Endometrial microvascular endothelial cells (primary cell): ENCODE data around the gene CNFN. TPM values are rescaled to one million over a fixed set of nuclear protein-coding genes. Genes with fewer than 3 reads are reported as not detected.

Experiments
- in situ Hi-C: cut with HindIII; loops from 2 replicates; pipeline ENCODE4 v1.10.0; 2017; ENCODE audit warnings: low sequenced_read_pairs, low pct_unique_long_range_greater_than_20kb; ENCODE audit errors: inconsistent ontology term
- total RNA-seq: library from RNA; depleted of rRNA; stranded (reverse); fragments of >200 nt; gene quantifications from one replicate; pipeline ENCODE4 v1.2.3, GENCODE V29; 2015; ENCODE audit errors: inconsistent ontology term

The CNFN gene
- total RNA-seq, 1 donor from 2014 or later, result not detected

DNA sequence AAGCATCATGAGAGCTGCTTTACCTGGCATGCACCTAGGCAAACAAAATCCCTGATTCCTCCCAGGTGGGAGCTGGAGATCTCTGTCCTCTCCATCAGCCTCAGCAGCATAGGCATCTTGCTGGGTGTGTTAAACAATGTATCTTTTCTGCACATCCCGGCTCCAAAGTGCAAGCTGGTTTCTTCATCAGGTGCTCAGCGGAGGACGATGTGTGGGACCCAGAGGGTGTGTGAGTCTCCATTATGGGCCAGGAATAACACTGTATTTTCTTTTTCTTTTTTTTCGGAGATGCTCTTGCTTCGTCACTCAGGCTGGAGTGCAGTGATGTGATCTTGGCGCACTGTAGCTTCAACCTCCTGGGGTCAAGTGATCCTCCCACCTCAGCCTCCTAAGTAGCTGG is 9.9 kb downstream of the CNFN start:
- in situ Hi-C loops, result no loop called here

GRCh38 chr19:42378225-42379215 is 11.6 kb downstream of the CNFN start:
- in situ Hi-C loops, result no loop called here

DNA sequence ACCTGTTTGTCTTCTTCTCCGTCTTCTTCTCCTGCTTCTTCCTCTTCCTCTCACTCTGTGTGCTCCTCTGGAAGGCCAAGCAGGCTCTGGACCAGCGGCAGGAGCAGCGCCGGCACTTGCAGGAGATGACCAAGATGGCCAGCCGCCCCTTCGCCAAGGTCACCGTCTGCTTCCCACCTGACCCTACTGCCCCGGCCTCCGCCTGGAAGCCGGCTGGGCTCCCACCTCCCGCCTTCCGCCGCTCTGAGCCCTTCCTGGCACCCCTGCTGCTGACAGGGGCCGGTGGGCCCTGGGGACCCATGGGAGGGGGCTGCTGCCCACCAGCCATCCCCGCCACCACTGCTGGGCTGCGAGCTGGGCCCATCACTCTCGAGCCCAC is 13.9 kb downstream of the CNFN start:
- in situ Hi-C loops, result no loop called here

GRCh38 chr19:42375415-42376176 is 14.5 kb downstream of the CNFN start:
- in situ Hi-C loops, result no loop called here

GRCh38 chr19:42374826-42375376 is 15.2 kb downstream of the CNFN start:
- in situ Hi-C loops, result no loop called here

DNA sequence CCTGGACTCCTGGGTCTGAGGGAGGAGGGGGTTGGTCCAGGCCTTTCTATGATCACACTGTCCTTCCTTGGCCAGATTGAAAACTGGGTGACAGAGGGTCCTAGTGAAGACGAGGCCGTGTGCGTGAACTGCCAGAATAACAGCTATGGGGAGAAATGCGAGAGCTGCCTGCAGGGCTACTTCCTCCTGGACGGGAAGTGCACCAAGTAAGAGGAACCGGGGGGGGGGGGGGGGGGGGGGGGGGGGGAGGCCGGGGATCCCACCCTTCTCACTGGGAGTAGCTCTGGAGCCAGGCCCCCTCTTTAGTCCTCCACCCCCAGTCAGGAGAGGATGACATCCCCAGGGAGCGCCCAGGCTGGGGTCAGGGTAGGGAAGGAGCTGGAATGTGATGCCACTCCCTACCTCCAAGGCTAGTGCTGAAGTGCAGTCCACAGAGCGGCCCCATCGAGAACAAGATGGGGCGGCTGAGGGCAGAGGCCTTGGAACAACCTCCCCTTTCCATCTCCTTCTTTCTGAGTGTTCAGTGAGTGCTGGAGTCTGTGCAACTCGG is 19.4 kb downstream of the CNFN start:
- in situ Hi-C loops, result no loop called here

DNA sequence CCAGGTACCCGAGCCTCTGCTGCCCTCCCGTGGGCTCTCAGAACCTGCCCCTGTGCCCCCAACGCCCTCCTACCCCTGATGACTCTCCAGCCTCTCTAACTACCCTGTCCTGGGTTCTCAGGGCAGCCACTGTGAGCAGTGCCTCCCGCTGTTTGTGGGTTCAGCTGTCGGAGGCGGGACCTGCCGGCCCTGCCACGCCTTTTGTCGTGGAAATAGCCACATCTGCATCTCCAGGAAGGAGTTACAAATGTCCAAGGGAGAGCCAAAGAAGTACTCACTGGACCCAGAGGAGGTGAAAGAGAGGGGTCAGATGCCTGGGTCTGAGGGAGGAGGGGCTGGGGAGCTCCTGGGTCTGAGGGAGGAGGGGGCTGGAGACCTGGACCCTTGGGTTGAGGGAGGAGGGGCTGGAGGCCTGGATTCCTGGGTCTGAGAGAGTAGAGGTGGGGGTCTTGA is 20.0 kb downstream of the CNFN start:
- in situ Hi-C loops, result no loop called here

DNA sequence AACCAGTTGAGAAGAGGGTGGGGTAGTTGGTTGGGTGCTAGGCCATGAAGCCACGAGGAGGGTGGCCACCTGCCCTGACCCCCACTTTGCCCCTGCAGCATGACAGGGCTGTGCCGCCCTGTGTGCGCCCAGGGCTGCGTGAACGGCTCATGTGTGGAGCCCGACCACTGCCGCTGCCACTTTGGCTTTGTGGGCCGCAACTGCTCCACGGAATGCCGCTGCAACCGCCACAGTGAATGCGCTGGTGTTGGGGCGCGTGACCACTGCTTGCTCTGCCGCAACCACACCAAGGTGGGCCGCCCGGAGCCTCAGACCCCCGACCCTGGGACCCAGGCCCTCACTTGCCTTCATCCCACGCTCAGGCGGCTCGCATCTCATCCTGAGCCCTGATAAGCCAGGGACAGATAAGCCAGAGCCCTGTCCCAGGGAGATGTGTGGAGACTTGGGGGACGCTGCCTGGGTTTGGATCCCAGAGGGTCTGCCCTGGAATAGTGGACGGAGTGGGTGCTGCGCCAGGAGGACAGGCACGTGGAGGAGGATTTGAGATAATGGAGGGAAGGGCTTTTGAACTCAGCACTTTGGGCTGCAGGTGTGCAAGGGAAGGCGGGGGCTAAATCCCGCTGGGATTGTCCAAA is 20.5 kb downstream of the CNFN start:
- in situ Hi-C loops, result no loop called here

GRCh38 chr19:42368765-42369164 is 21.3 kb downstream of the CNFN start:
- in situ Hi-C loops, result no loop called here

DNA sequence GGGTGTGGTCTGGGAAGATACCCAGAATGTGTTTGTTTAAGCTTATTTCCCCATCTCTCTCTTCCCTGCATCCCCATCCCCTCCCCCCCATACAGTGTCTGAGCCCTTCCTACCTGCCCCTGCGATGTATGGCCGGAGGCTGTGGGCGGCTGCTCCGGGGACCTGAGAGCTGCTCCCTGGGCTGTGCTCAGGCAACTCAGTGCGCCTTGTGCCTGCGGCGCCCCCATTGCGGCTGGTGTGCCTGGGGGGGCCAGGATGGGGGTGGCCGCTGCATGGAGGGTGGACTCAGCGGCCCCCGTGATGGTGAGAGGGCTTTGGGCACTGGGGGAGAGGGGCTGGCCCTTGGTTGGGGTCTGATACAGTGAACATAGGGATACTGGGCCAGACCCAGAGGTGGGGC is 21.7 kb downstream of the CNFN start:
- in situ Hi-C loops, result no loop called here

DNA sequence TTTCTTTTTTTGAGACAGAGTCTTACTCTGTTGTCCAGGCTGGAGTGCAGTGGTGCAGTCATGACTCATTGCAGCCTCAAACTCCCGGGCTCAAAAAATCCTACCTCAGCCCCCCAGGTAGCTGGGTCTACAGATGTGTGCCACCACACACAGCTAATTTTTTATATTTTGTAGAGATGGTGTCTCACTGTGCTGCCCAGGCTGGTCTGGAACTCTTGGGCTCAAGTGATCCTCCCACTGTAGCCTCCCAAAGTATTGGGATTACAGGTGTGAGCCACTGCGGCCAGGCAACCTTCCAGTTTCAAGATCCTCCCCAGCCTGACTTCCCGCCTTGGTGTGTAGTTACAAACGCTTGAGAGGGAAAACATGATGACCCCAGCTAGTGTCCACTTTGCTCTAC is 22.2 kb downstream of the CNFN start:
- in situ Hi-C loops, result no loop called here

- in situ Hi-C loops, result no loop called here
These were observed 23.4 kb downstream of the CNFN start for GRCh38 chr19:42366673-42367072.

DNA sequence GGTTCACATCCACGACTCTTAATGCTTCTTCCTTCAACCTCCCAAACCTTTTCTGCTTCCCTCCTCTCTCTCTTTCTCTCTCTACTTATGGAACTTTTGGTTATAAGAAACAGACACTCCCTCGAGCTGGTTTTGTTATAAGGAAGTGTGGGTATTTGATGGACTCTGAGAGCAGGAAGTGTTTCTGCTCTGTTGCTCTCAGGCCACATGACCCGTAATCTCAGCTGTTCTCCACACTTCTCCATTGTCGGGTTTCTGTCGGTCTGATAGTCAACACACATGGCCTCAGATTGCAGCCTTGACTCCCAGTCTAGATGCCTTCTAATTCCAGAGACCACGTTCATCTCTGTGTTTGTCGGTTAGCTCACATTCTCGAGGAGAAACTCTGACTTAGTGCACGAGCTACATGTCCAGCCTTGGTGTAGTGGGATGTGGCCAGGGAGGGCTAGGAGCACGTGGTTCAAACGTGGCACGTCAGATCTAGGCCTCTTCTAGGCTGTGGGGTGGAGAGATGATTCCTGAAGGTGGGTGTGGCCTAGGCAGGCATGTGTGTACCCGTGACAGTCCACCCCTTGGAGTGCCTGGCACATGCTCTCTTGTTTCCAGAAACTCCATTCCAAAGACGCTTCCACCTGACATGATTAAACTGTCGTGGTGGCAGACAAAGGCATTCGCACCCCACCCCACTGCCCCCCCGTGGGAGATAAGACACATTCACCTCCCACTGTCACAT is 26.3 kb downstream of the CNFN start:
- in situ Hi-C loops, result no loop called here

DNA sequence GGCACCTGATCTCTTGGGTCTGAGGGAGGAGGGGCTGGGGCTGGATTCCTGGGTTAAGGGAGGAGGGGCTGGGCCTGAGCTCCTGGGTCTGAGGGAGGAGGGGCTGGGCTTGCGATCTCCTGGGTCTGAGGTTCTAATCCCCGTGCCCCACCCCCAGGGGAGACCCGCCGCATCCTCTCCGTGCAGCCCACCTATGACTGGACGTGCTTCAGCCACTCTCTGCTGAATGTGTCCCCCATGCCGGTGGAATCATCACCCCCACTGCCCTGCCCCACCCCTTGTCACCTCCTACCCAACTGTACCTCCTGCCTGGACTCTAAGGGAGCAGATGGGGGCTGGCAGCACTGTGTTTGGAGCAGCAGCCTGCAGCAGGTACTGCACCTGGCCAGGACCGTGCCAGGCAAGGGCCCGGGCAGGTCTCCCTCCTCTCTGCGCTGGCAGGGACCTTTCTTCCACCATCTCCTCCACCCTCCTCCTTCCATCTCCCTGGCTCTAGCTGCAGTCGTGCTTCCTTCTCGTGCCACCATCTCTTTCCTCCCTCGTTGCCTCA is 27.1 kb downstream of the CNFN start:
- in situ Hi-C loops, result no loop called here

GRCh38 chr19:42362342-42362741 is 27.8 kb downstream of the CNFN start:
- in situ Hi-C loops, result no loop called here

DNA sequence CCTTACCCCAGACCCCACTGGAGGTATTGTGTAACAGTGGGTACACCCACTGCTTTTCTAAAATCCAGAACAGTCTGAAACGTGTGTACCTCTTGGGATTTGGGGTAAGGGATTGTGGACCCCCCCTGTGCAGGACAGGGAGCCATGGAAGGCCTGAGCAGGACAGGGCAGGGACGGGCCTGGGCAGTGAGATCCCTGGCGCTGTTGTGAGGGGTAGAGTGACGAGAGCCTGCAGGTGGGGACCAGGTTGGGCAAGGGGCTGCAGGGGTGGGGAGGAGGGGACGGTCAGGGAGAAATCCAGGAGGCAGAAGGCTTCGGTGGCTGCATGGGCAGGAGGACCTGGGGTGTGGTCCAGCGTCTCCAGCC is 28.6 kb downstream of the CNFN start:
- in situ Hi-C loops, result no loop called here

GRCh38 chr19:42360787-42361544 is 29.1 kb downstream of the CNFN start:
- in situ Hi-C loops, result no loop called here
